Stimulated activated CD8-positive, alpha-beta memory T cell treated with anti-CD3 and anti-CD28 coated beads, Interleukin-7, amount 100 ng/mL, for 1 hour (primary cell): ENCODE results near the gene CD63.

Source experiments
- DNase-seq, 2 donors: peaks; one replicate each; pipeline ENCODE4 v3.0.0-alpha.2; 2020; ENCODE audit warnings: low read depth in 2 of 2

The CD63 gene

DNA sequence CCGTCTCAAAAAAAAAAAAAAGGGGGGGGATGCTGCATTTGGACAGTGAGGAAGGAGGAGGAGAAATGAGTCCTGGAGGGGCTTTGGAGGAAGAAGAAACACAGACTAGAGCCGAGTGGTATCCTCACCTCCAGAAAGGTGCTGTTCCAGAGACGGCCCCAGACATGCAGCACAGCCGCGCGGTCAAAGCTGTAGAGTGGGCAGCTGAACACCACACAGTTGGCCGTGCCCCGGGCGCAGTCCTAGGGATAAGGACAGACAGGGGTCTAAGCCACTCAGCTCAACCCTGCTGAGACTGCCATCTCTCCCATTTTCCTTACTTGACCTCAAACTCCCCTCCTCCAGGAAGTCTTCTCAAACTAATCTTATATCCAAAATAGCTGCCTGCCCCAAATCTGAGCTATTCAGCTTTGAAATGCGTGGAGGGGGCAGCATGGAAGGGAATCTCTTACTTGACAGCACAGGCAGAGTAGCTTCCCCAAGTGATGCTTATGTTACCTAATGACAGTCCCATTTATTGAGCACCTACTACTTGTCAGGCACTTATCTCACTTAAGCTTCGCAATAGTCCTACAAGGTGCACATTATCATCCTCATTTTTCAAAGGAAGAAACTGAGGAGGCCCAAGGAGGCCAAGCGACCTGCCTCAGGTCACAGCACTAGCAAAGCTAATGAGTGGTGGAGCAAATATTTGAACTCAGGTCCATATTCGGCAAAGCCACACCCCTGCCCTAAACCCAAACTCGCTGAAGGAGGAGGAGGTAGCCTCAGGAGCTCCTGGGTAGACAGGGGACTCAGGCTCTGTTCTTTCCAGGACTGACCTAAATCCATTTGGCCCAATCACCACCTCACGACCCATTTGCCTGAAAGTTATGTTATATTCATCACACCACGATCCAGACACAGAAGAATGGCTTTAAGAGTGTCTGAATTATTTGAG lies 39.8 kb downstream of the CD63 start:
- DNase-seq = no peak

DNA sequence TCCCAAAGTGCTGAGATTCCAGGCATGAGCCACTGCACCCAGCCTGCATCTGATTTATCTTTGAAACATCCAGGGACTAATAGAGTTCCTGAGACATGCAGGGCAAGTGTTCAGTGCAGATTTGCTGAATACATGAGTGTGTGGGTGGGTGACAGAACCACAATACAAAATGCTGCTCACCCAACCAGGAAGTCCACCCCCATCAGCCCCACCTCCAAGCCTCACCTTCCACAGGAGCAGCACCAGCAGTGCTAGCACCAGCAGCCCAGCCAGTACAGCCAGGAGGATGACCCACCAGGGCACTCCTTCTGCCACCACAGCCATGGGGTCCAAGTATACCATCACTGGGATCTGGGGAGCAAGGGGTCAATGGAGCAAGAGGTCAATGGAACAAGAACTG lies 41.1 kb downstream of the CD63 start:
- DNase-seq = no peak

DNA sequence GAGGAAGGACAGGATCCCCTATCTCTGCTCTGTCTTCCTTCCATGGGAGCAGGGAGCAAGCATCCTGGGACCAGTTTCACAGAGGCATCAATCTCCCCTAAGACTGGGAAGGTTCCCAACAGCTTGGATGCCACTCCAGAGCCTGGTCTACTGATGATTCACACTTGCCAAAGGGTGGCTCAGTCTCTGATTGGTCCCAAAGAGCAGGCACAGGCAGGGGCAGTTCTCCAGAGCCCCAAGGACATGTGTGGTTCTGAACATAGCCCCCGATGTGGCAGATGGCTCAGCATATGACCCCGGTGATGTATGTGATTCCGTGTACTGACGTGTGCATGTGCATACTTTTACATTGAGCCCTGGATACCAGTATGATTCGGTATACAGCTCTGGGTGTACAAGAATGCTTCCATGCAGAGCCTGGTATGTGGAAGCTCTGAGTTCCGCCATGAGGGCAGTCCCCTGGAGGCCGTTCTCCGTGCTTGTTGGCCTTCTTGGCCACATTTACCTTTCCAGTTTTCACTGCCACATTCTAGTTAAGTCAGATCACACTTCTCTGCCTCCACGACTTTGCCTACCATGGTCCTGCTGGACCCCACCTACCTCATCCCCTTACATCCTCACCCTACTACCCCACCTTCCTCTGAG lies 42.3 kb downstream of the CD63 start:
- no peak for DNase-seq

DNA sequence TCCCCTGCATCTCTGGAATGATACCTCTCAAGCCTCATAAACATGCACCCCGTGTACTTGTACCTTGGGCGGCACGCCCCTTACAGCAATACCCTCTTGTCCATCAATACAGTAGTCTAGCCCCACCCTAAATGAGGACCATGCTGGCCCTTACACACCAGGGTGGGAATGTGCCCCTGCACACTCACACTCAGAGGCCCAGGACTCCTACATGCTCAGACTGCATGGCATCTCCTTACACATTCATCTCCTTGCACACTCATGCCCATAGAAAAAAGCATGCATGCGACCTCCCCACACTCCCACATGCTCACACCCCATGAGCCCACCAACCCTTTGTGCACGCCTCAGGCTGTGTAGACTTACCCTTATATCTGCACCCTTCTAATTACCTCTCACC lies 43.1 kb downstream of the CD63 start:
- no peak for DNase-seq

DNA sequence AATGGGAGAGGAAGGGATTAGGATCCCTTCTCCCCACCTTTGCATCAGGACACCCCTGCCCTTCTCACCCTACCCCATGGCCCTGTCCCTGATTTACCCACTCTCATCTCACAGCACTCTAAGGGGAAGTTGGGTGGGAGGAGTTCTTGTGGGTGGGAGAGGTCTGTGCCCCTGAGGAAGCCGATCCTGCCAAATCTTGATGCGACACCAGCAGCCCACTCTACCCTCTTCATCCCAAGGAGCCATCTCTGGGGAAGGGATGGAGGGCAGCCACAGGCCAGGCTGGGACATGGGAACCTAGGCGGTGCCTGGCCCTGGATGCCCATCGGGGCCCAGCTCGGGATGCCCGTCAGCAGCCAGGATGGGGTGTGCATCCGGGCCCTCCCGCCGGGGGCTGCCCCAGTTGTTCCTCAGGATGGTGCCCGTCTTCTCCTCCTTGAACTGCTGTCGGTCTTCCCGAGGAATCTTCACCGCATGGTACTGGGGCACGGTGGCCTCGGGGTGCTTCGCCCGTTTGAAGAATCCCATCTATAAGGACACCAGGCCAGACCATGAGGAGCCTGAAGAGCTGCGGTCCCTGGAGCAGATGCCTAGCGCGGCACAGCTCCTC lies 43.9 kb downstream of the CD63 start:
- no peak for DNase-seq

DNA sequence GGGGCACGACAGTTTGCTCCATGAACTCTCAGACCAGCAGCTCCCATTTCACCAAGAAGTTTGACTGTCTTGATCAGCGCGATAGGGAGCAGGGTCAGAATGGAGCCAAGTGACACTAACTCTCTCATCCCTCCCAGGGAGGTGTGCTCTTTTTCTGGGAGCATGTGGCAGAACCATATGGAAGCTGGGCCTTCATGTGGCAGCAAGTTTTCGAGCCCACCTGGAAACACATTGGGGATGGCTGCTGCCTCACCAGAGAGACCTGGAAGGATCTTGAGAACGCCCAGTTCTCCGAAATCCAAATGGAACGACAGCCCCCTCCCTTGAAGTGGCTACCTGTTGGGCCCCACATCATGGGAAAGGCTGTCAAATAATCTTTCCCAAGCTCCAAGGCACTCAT lies 45.1 kb downstream of the CD63 start:
- DNase-seq = no peak

DNA sequence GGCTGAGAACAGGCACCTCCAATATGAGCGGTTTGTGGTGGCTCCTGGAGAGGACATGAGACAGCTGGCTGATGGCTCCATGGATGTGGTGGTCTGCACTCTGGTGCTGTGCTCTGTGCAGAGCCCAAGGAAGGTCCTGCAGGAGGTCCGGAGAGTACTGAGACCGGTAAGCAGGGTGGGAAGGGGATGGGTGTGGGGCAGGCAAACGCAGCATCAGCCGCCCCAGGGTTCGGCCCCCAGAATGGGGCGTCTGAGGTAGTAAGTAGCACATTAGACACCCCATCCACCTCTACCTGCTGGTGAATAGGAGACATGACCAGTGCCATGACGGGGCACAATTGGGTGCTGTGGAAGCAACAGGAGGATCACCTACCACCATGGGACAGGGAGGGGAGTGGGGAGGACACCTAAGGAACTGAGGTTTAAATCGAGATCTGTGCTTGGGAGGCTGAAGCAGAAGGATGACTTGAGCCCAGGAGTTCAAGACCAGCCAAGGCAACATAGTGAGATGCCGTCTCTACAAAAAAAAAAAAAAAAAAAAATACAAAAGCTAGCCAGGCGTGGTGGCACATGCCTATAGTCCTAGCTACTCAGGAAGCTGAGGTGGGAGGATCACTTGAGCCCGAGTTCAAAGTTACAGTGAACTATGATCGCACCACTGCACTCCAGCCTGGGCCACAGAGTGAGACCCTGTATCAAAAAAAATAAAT lies 46.6 kb downstream of the CD63 start:
- DNase-seq = no peak

DNA sequence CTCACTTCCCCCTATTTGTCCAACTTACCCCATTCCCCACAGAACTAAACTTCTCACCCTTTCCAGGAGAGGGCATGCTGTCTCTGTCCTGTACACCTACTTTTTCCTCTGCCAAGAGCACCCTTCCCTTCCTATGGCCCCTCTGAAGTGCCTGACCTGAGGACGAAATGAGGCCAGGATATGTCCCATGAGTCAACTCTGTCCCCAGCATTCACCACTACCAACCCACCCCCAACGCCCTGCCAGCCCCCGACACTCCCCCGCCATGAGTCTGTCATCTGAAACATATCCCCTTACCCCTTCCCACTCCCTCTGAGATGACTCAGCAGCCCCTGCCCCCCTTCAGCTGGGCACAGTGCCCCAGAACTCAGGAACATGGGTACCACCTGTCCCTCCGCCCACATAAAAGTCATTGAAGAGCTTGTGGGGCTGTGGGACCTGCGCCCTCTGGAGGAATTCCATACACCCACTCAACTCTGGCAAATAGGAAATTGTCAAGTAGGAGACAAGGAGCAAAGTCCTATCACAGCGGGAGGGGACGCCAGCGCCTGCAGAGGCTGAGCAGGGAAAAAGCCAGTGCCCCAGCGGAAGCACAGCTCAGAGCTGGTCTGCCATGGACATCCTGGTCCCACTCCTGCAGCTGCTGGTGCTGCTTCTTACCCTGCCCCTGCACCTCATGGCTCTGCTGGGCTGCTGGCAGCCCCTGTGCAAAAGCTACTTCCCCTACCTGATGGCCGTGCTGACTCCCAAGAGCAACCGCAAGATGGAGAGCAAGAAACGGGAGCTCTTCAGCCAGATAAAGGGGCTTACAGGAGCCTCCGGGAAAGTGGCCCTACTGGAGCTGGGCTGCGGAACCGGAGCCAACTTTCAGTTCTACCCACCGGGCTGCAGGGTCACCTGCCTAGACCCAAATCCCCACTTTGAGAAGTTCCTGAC lies 47.4 kb downstream of the CD63 start:
- no peak for DNase-seq

DNA sequence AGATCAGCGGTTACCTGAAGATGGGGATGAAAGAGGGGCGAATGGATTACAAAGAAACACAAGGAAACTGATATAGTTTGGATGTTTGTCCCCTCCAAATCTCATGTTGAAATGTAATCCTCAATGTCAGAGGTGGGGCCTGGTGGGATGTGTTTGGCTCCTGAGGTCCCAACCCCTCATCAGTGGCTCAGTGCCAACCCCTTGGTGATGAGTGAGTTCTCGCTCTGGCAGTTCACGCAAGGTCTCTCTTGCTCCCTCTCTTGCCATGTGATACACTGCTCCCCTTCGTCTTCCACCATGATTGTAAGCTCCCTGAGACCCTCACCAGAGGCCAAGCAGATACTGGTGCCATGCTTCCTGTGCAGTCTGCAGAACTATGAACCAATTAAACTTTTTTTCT lies 49.1 kb downstream of the CD63 start:
- DNase-seq = no peak

DNA sequence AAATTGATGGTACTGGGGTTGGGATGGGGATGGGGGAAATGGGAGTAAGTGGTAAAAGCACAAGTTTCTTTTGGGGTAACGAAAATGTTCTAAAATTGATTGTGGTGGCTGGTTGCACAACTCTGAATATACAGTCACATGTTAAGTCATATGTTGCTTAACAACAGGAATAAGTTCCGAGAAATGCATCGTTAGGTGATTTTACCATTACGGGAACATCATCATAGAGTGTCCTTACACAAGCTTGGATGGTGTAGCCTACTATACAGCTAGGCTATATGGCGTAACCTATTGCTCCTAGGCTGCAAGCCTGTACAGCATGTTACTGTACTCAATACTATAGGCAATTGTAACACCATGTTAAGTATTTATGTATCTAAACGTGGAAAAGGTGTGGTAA lies 52.1 kb downstream of the CD63 start:
- DNase-seq = no peak

DNA sequence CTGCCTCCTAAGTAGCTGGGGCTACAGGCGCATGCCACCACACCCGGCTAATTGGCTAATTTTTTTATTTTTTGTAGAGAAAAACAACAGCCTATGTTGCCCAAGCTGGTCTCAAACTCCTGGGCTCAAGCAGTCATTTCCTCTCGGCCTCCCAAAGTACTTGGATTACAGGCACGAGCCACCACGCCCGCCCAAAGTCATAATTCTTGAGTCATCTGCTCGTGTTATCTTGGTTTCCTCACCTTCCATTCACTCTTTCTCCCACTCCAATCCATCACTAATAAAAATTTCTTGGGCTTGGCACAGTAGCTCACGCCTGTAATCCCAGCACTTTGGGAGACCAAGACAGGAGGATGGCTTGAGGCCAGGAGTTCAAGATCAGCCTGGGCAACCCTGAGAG lies 53.1 kb downstream of the CD63 start:
- no peak for DNase-seq
